Measurements from ENCODE around the gene UBE3A. TPM values are rescaled to one million over a fixed set of nuclear protein-coding genes. Genes with fewer than 3 reads are reported as not detected.
"Not testable (repeated sequence)": the region's sequence is repeated elsewhere in the genome, so short reads cannot be mapped to it uniquely, and the experiment has no call there.

UBE3A gene
- polyA plus RNA-seq, 2 of the 4 experiments (the other 2 are of a cell fraction): 22.3 to 42.2 TPM

GRCh38 chr15:25410649-25411048 is 28.2 kb downstream of the UBE3A start:
- ChIA-PET POLR2A (no interaction called here), CTCF (no interaction called here)
- 90% methylated on average over 2 of the region's 2 CpGs for WGBS (ENCODE audit: missing lambda C conversion rate)
- Histone ChIP-seq H3K4me1 (no peaks in the 10 kb centered on the region), H3K27ac (no peak overlapping the region), H3K4me2 (no peak overlapping the region), H3K9me3 (peaks cover 11% of the 10 kb centered on the region), H3K4me3 (no peak overlapping the region)
- no peak for DNase-seq (ENCODE audit: low read depth in 1 of 2, low spot score in 1 of 2)
- no peak for ATAC-seq
- TF ChIP-seq, protein P1, sequence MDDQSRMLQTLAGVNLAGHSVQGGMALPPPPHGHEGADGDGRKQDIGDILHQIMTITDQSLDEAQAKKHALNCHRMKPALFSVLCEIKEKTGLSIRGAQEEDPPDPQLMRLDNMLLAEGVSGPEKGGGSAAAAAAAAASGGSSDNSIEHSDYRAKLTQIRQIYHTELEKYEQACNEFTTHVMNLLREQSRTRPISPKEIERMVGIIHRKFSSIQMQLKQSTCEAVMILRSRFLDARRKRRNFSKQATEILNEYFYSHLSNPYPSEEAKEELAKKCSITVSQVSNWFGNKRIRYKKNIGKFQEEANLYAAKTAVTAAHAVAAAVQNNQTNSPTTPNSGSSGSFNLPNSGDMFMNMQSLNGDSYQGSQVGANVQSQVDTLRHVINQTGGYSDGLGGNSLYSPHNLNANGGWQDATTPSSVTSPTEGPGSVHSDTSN (IDR thresholded peaks at IDR 0.05): no peak
- TF ChIP-seq FOSB (CRISPR knock-in tag; IDR thresholded peaks at IDR 0.05): no peak
- TF ChIP-seq HOXA7 (CRISPR knock-in tag; IDR thresholded peaks at IDR 0.05): no peak
- TF ChIP-seq NFE2L2 (conservative IDR thresholded peaks at IDR 0.05; ENCODE audit: low read length): no peak
- no peak for TF ChIP-seq EP300 (IDR thresholded peaks at IDR 0.05)
- no peak for TF ChIP-seq KDM5A (IDR thresholded peaks at IDR 0.05)
- no peak for TF ChIP-seq TFCP2L1 (CRISPR knock-in tag; IDR thresholded peaks at IDR 0.05)
- no peak for TF ChIP-seq E2F6 (IDR thresholded peaks at IDR 0.05; ENCODE audit: borderline replicate concordance, low read depth)
- no peak for TF ChIP-seq HEYL (CRISPR knock-in tag; IDR thresholded peaks at IDR 0.05)
- no peak for TF ChIP-seq FOXS1 (CRISPR knock-in tag; IDR thresholded peaks at IDR 0.05)
- TF ChIP-seq ZSCAN20 (CRISPR knock-in tag; IDR thresholded peaks at IDR 0.05): no peak
- no peak for TF ChIP-seq NR3C1 (IDR thresholded peaks at IDR 0.05)
- no peak for TF ChIP-seq ZFP36 (IDR thresholded peaks at IDR 0.05; ENCODE audit: borderline replicate concordance, partially characterized antibody)
- TF ChIP-seq, protein P2, sequence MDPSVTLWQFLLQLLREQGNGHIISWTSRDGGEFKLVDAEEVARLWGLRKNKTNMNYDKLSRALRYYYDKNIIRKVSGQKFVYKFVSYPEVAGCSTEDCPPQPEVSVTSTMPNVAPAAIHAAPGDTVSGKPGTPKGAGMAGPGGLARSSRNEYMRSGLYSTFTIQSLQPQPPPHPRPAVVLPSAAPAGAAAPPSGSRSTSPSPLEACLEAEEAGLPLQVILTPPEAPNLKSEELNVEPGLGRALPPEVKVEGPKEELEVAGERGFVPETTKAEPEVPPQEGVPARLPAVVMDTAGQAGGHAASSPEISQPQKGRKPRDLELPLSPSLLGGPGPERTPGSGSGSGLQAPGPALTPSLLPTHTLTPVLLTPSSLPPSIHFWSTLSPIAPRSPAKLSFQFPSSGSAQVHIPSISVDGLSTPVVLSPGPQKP (IDR thresholded peaks at IDR 0.05; ENCODE audit: low read depth, low read length): no peak
- no peak for TF ChIP-seq CTCF (IDR thresholded peaks at IDR 0.05)
- no peak for TF ChIP-seq RNF2 (IDR thresholded peaks at IDR 0.05; ENCODE audit: borderline replicate concordance, low read depth)
- TF ChIP-seq, protein P3, sequence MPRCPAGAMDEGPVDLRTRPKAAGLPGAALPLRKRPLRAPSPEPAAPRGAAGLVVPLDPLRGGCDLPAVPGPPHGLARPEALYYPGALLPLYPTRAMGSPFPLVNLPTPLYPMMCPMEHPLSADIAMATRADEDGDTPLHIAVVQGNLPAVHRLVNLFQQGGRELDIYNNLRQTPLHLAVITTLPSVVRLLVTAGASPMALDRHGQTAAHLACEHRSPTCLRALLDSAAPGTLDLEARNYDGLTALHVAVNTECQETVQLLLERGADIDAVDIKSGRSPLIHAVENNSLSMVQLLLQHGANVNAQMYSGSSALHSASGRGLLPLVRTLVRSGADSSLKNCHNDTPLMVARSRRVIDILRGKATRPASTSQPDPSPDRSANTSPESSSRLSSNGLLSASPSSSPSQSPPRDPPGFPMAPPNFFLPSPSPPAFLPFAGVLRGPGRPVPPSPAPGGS (IDR thresholded peaks at IDR 0.05): no peak
- no peak for TF ChIP-seq GATA3 (IDR thresholded peaks at IDR 0.05; ENCODE audit: borderline replicate concordance)
- TF ChIP-seq ESRRA (IDR thresholded peaks at IDR 0.05; ENCODE audit: borderline replicate concordance, low read length): no peak
- no peak for TF ChIP-seq RFX5 (IDR thresholded peaks at IDR 0.05)
- FAIRE-seq: no peak

- 92% methylated on average over 3 of the region's 4 CpGs for WGBS (ENCODE audit: missing lambda C conversion rate)
- ATAC-seq; DNase-seq (ENCODE audit: low read depth in 1 of 2, low spot score in 1 of 2); FAIRE-seq; CTCF ChIA-PET; H3K27ac ChIP-seq; H3K4me2 ChIP-seq; H3K9me3 ChIP-seq; H3K4me3 ChIP-seq; H3K4me1 ChIP-seq; POLR2A ChIA-PET: not testable (repeated sequence)
Observed at GRCh38 chr15:25409731-25410130, 29.1 kb downstream of the UBE3A start.
